Skin epidermis (tissue), 12 donors: Measurements from ENCODE around the gene ADK.
"Not testable (repeated sequence)": the region's sequence is repeated elsewhere in the genome, so short reads cannot be mapped to it uniquely, and the experiment has no call there.

Experiments
- H3K27ac ChIP-seq, 21 experiments: fragments of 200-600 bp; sonication (generic) in 11 of 21; one replicate each; pipeline ENCODE4 v1.5.0; 2020; ENCODE audit warnings: mild to moderate bottlenecking in 3 of 21, inconsistent platforms in 2 of 21, moderate library complexity in 2 of 21
- H3K4me3 ChIP-seq, 7 experiments: fragments of 200-600 bp; sonication (generic) in 2 of 7; one replicate each; pipeline ENCODE4 v1.5.0; 2020; ENCODE audit warnings: inconsistent platforms in 2 of 7, mild to moderate bottlenecking in 2 of 7, moderate library complexity in 1 of 7

The ADK gene

DNA sequence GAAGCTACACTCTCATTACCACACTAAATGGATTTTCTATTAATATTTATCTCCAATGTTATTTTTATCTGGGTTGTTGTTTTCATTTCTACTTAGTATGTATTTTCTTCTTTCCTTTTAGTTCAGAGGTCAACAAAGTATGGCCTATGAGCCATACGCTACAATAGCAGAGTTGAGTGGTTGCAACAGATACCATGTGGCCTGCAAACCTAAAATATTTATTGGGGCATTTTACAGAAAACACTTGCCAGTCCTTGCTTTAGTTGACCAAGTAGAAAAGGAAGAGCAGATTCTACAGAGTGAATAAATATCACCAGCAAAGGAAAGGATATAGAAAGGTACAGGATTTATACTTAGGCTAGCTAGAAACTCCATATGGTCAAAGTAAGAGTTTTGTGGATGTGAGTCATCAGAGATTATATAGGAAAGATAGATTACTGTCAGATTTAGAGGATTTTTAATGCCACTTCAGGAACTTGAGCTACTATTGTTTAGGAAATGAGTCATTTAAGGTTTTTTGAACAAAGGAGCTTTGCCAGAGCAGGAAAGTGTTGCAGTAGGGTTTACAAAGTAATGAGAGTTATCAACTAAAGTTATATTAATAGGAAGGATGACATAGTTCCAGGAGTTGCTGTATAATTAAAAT lies 352.1 kb downstream of the ADK start:
- Histone ChIP-seq H3K27ac (peak overlapping the region in 3 of 21 experiments; percentile 27 to 38 (median 34)), H3K4me3 (no peak overlapping the region)

DNA sequence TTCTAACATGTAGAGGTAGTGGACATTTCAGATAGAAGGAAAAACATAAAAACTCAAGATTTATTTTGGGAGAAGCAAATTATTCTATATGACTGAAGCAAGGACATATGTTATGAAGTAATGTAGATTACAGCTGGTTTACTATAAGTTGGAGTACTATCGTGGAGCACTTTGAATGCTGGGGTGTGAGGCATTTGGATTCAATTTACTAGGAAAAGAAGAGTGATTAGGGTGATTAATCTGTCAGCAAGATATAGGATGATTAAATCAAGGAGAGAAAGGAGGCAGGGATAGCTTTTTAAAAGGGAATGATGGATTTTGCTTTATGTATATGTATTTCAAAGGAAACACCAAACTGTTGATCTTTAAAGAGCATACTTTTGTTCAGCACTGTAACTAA lies 356.9 kb downstream of the ADK start:
- H3K27ac ChIP-seq = no peak overlapping the region
- H3K4me3 ChIP-seq = no peak overlapping the region

DNA sequence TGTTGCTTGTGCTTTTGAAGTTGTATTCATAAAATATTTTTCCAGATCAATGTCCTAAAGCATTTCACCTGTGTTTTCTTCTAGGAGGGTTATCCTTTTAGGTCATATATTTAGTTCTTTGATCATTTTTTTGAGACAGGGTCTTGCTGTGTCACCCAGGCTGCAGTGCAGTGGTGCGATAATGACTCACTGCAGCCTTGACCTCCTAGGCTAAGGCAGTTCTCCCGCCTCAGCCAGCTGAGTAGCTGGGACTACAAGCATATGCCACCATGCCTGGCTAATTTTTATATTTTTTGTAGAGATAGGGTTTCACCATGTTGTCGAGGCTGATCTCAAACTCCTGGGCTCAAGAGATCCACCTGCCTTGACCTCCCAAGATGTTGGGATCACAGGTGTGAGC lies 359.6 kb downstream of the ADK start:
- Histone ChIP-seq H3K27ac (no peak overlapping the region), H3K4me3 (no peak overlapping the region)

DNA sequence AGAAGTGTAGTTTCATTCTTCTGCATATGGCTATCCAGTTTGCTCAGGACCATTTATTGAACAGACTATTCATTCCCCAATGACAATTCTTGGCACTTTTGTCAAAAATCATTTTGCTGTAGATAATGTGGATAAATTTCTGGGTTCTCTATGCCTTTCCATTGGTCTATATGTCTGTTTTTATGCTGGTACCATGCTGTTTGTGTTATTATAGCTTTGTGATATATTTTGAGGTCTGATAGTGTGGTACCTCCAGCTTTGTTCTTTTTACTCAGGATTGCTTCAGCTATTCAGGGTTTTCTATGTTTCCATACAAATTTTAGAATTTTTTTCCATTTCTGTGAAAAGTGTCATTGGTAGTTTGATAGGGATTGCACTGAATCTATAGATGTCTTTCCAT lies 360.0 kb downstream of the ADK start:
- no peak overlapping the region for H3K27ac ChIP-seq
- H3K4me3 ChIP-seq = no peak overlapping the region

DNA sequence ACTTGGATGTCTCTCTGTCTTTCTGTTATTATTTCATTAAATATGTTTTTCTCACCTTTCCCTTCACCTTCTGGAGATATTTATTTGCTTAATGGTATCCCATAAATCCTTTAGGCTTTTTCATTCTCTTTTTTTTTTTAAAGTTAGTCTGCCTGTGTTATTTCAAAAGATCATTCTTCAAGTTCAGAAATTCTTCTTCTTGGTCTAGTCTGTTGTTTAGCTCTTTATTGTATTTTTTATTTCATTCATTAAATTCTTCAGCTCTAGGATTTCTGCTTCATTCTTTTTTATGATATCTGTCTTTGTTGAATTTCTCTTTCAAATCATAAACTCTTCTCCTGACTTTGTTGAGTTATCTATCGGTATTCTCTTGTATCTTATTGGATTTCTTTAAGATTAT lies 363.3 kb downstream of the ADK start:
- Histone ChIP-seq H3K4me3 (no peak overlapping the region), H3K27ac (no peak overlapping the region)

DNA sequence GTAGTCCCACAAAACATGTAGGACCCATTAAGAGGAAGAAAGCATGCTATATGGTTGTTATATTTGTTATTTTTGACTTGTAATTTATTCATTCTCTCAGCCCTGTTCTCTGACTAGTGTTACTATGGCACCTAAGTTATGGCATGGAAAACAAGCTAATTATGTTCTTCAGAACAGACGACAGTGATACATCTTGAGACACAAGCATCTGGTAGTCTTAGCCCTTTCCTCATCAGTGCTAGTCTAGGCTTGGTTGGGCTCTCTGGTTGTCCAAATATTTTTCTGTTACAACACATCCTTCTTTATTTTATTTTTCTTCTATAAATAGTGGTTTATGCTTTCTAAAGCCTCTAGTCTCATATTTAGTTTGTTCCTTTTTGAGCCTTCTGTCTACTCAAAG lies 367.0 kb downstream of the ADK start:
- Histone ChIP-seq H3K27ac (no peak overlapping the region), H3K4me3 (no peak overlapping the region)

DNA sequence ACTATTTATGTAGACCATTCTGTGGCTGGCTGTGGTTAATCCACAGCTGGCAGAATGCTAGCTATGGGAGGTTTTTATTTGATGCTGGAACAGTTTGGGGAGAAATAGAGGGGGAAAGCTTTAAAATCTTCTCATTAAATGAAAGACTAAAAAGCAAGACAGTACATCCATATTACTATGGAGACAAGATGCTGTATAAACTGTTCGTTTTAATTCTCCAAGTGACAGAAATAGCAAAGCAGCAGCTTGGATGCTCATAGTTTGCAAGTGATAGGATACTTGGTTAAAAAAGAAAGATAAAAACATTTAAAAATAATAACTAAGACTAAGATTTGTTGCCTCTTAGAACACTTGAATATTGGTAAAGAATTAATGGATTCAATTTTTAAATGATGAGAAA lies 370.5 kb downstream of the ADK start:
- no peak overlapping the region for H3K27ac ChIP-seq
- no peak overlapping the region for H3K4me3 ChIP-seq

DNA sequence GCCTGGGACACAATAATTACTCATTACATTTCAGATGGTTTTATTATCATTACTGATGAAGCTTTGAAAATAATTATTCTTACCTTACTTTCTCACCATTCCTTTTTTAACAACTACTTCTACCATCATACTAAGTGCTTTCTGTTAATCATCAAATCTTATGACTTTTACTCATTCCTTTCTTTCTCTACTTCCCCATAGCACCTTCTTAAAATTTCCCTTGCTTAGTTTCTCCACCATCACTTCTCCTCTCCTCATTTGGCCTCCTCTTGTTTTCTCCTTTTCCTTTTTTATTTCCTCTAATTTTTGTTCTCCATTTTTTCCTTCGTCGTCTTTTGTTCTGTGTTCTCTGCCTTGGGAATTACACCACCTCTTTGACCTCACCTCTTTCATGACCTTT lies 372.2 kb downstream of the ADK start:
- no peak overlapping the region for H3K27ac ChIP-seq
- no peak overlapping the region for H3K4me3 ChIP-seq

DNA sequence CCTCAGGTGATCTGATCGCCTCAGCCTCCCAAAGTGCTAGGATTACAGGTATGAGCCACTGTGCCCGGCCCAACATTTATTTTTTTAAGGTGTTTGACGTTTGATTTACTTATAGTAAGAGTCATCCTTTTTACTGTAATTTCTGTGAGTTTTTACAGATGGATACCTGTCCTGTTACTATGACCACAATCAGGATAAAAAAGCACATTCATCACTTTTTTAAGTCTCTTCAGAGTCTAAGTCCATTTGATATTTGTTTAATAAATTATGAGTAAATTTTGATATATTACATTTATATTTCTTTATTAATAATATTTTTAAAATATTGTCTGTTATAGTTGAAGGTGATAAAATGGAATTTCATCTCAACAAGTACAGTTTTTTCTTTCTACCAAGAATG lies 374.9 kb downstream of the ADK start:
- no peak overlapping the region for H3K4me3 ChIP-seq
- no peak overlapping the region for H3K27ac ChIP-seq

DNA sequence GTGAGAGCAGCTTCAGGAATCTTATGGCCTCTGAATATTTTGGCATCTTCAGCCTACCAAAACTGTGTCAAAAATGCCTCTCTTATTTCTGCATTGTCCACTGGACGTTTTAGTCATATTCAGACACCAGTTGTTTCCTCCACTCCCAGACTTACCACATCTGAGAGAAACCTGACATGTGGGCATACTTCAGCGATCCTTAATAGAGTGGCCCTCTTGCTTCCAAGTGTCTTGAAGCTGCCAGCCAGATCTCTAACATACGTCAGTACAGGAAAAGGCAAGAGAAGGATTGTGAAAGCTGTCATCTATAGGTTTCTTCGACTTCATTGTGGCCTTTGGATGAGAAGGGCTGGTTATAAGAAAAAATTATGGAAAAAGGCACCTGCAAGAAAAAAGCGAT lies 376.6 kb downstream of the ADK start:
- not testable (repeated sequence) for H3K4me3 ChIP-seq, H3K27ac ChIP-seq

DNA sequence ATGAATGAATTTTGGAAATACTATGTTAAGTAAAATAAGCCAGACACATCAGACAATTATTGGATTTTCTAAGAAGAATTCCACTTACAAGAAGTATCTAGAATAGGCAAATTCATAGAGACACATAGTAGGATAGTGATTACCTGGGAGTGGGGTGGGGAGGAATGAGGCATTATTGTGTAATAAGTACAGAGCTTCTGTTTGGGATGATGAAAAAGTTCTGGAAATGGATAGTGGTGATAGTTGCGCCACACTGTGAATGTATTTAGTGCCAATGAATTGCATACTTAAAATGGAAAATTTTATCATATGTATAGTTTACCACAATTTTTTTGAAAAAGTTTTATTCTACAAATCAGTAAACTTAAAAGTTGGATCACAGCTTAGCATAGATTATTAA lies 378.2 kb downstream of the ADK start:
- Histone ChIP-seq H3K4me3 (no peak overlapping the region), H3K27ac (no peak overlapping the region)

DNA sequence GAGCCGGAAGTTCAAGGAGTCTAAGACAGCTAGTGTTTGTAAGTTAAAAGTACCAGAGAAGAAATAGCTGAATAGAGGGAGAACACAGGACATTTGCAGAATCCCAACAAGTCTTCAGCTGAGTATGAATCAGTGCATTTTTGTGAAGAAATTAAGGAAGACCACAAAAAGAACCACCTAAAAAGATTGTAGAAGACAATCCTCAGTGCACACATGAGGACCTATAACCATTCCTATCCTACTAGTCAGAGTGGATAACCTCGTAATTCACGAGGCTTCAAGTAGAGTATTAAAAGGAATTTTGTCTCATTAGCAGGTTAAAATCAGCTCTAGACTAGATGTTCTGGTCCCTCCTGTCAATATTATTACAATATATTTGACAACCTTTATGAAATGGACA lies 380.0 kb downstream of the ADK start:
- H3K27ac ChIP-seq = no peak overlapping the region
- no peak overlapping the region for H3K4me3 ChIP-seq

DNA sequence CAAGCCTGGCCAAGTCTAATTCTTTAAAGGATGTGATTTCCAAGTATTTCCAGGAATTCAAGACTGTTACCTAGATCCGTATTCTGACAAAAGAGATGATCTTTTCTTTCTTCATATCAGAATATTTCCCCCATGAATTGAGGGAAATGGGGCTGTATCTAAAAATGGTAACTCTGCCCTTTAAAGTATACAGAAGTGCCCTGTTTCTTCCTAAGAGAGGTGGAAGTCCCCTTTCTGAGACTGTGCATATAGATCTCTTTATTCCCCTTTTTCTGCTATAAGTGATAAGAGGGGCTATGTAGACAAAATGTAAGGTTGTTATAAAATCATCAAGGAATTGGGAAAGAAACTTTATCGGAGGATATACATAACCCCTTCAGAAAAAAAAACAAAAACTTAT lies 388.3 kb downstream of the ADK start:
- Histone ChIP-seq H3K4me3 (no peak overlapping the region), H3K27ac (no peak overlapping the region)

DNA sequence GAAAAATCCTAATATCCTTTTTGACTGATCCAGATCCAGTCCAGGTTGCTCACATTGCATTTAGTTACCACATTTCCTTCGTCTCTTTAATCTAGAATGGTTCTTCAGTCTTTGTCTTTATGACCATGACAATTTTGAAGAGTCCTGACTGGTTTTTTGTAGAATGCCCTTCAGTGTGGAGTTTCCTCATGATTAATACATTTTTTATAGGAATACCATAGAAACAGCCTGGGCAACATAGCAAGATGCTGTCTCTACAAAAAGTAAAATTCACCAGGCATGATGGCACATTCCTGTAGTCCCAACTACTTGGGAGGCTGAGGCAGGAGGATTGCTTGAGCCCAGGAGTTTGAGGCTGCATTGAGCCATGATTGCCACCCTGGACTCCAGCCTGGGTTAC lies 390.4 kb downstream of the ADK start:
- Histone ChIP-seq H3K27ac (peak overlapping the region in 1 of 21 experiments; percentile 19), H3K4me3 (no peak overlapping the region)

DNA sequence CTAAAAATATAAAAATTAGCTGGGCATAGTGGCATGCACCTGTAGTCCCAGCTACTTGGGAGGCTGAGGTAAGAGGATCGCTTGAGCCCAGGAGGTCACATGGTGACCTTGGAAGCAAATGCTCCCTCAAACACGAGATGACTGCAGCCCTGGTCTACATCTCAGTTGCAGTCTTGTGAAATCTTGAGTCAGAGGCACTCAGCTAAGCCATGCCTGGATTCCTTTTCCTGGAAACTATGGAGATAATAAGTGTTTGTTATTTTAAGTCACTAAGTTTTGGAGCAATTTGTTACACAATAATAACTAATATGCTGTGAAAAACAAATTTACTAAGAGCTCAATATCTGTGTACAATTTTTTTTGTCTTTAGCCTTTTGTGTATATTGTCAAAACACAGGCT lies 391.1 kb downstream of the ADK start:
- Histone ChIP-seq H3K27ac (peak overlapping the region in 1 of 21 experiments; percentile 19), H3K4me3 (no peak overlapping the region)

DNA sequence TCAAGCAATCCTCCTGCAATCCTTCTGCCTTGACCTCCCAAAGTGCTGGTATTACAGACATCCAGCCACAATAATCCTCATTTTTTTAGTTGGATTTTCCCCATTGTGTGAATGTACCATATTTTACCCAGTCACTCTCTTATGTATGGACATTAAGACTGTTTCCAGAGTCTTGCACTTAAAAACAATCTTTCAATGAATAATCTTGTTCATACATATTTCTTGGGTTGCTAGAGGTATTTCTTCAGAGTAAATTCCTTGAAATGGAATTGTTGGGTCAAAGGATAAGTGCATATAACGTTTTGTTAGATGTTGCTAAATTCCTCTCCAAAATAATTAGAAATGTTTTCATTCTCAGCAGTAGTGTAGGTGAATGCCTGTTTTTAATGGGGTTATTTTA lies 392.3 kb downstream of the ADK start:
- Histone ChIP-seq H3K27ac (no peak overlapping the region), H3K4me3 (no peak overlapping the region)

DNA sequence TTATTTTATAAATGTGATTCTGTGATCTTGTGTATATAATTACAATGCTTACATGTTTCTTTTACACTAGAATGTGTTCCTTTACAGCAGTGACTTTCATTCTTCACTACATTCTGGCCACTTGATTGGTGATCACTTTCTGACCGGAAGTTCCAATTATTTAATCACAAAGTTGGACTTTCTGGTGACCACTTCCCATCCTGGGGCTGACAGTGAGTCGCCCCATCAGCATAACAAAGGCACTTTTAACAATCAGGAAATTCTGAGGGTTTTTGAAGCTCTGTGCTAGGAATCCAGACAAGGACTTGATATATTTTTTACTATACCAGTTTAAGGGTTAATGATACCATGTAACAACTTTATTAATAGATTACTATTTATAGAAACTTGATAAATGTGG lies 393.1 kb downstream of the ADK start:
- H3K27ac ChIP-seq = peak overlapping the region in 1 of 21 experiments; percentile 27
- no peak overlapping the region for H3K4me3 ChIP-seq

DNA sequence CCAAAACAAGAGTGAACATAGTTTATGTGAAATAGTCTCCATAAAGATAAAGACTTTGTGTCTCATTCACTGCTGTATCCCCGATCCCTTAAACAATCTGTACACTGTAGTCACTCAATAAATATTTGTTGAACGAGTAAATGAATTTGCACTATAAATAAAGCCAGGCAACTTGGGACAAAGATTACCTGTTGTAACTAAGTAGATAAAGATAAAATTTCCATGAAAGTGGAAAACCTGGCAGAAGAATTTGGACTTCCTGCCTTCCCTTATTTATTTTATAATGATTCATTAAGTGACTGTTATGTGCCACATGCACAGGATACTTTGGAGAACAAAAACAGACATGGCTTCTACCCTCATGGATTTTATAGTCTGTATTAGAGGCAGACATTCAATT lies 397.7 kb downstream of the ADK start:
- no peak overlapping the region for H3K4me3 ChIP-seq

DNA sequence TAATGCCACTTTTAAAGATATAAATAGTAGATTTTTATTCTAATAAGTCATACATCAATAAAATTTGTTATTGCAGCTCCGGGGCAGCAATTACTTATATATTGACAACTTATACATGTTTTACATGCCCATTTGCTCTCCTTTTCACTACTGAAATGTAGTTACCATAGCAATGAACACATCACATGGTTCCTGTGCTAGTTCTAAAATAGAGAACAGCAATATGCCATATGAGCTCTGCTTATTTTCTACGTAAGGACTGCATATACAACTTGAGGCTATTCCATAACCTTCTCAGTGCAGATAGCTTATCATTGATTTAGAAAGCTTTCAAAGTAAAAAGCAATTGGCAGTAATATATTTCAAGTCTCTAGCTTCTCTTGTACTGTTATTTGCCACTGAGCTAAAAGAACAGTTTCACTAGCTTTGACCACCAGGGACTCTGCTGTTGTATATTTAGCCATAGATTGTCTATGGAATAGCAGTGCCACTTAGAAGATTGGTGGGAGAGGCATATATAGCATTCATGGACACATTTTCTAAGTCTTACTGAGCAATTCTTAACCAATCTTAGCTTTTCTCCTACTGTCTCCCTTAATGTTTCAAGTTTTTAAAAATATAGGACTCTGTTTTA lies 405.2 kb downstream of the ADK start:
- Histone ChIP-seq H3K27ac (no peak overlapping the region), H3K4me3 (no peak overlapping the region)

More for the DNA sequence above, 397.7 kb downstream of the ADK start:
- H3K27ac ChIP-seq = no peak overlapping the region

DNA sequence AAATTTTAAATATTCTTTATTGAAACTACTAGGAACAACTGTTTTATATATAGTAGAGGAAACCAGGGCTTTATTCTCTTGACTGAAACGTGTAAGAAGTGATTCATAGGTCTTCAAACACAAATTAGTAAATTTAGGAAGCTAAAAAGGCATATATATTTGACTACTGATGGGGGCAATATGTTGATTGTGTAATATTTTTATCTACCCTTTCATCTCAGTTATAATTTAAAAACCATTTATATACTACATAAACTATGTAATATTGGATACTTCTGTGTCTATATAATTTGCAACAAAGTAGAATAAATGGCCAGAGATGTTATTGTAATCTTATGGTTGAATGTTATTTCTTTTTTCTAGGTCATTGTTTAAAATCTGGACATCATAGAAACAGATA lies 406.1 kb downstream of the ADK start:
- Histone ChIP-seq H3K4me3 (no peak overlapping the region), H3K27ac (no peak overlapping the region)

DNA sequence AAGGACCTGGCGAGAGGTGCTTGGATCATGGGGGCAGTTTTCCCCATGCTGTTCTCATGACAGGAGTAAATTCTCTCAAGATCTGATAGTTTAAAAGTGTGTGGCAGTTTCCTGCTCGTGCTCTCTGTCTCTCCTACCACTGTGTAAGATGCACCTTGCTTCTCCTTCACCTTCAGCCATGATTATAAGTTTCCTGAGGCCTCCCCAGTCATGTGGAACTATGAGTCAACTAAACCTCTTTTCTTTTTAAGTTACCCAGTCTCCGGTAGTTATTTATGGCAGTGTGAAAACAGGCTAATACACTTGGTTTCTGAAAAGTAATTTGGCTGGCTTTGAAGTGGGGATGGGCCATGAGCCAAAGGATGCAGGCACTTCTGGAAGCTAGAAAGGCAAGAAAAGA lies 407.4 kb downstream of the ADK start:
- no peak overlapping the region for H3K4me3 ChIP-seq
- H3K27ac ChIP-seq = no peak overlapping the region

DNA sequence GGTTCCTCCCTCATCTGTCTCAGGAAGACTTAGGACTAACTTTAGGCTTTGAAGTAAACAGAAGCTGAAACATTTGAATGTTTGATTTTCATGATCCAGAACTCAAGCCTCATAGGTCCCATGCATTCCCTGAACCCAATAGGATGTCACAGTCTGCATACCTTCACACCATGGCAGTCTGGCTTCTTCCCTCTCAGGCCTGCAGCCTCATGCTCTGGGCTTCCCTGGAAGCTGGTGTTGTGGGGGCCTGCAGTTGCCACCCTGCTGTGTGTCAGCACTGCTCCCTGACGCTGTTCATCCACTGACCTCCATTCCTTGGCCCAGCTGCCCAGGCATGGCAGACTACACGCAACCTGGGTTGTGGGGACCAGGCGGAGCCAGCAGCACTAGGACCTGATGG lies 407.9 kb downstream of the ADK start:
- no peak overlapping the region for H3K27ac ChIP-seq
- H3K4me3 ChIP-seq = no peak overlapping the region
